Panc1 (cell line): Measurements from ENCODE around the gene CAPN11. TPM values are rescaled to one million over a fixed set of nuclear protein-coding genes. Genes with fewer than 3 reads are reported as not detected.

ENCODE experiments used
- ATAC-seq: fragments of 200-7000 bp; cut with Tn5 transposase; 2 replicates; pipeline ENCODE4 v1.9.1; 2020; ENCODE audit warnings: mild to moderate bottlenecking, moderate library complexity
- BruUV-seq: library from RNA; stranded (reverse); fragments of 400-500 nt; replicated peaks from 2 replicates; lab custom pipeline; 2021; lab: Mats Ljungman, UMichigan
- CTCF ChIA-PET: fragments of 300-600 bp; sonication (Branson Sonifier 250); formaldehyde crosslinking; loops from one replicate; lab custom pipeline; 2022; ENCODE audit warnings: antibody characterized with exemption; lab: Charles Lee
- POLR2A ChIA-PET: fragments of 300-600 bp; sonication (Branson Sonifier 250); formaldehyde crosslinking; loops from one replicate; lab custom pipeline; 2022; ENCODE audit warnings: antibody characterized with exemption; lab: Charles Lee
- DNase-seq: peaks from one replicate; pipeline ENCODE4 v3.0.0-alpha.2; 2010; ENCODE audit warnings: low read depth, low spot score
- H3K27ac ChIP-seq: 2 replicates; pipeline ENCODE4 v1.5.1; 2011; ENCODE audit warnings: mild to moderate bottlenecking, low read length, inconsistent platforms
- H3K27me3 ChIP-seq: fragments of 200-500 bp; sonication (Bioruptor generic); 2 replicates; pipeline ENCODE4 v1.6.0; 2014; ENCODE audit warnings: low read length, inconsistent platforms; ENCODE audit not compliant: control insufficient read depth, insufficient read depth
- H3K36me3 ChIP-seq: fragments of 200-500 bp; sonication (Bioruptor generic); 2 replicates; pipeline ENCODE4 v1.5.1; 2014; ENCODE audit warnings: inconsistent platforms, mild to moderate bottlenecking, low read length, moderate library complexity; ENCODE audit not compliant: control insufficient read depth, insufficient read depth
- H3K4me1 ChIP-seq: 2 replicates; pipeline ENCODE4 v1.5.1; 2011; ENCODE audit warnings: inconsistent platforms, mild to moderate bottlenecking, low read length, moderate library complexity; ENCODE audit not compliant: control insufficient read depth, insufficient read depth
- H3K4me3 ChIP-seq, 2 experiments: 2 replicates each; pipeline ENCODE4 v1.5.1; 2011 to 2012; ENCODE audit warnings: low read depth in 2 of 2, low read length in 2 of 2, mild to moderate bottlenecking in 2 of 2, inconsistent platforms in 1 of 2, moderate library complexity in 1 of 2
- H3K9me3 ChIP-seq: fragments of 200-500 bp; sonication (Bioruptor generic); 2 replicates; pipeline ENCODE4 v1.5.1; 2014; ENCODE audit warnings: low read depth, mild to moderate bottlenecking, inconsistent platforms, low read length, moderate library complexity; ENCODE audit not compliant: control insufficient read depth, insufficient read depth
- CTCF ChIP-seq: fragments of 450-650 bp; IDR thresholded peaks from 2 replicates; pipeline ENCODE4 v1.5.1; 2017; ENCODE audit warnings: mild to moderate bottlenecking
- REST ChIP-seq, 2 experiments: IDR thresholded peaks; 2 replicates each; pipeline ENCODE4 v1.6.1; 2011 to 2012; ENCODE audit warnings: low read depth in 2 of 2, control low read depth in 1 of 2, low read length in 1 of 2, mild to moderate bottlenecking in 1 of 2, moderate library complexity in 1 of 2; ENCODE audit not compliant: insufficient read depth in 1 of 2
- SIN3A ChIP-seq: IDR thresholded peaks from 2 replicates; pipeline ENCODE4 v1.6.1; 2012; ENCODE audit warnings: low read depth, mild to moderate bottlenecking, low read length, moderate library complexity, borderline replicate concordance; ENCODE audit not compliant: insufficient read depth
- TCF7L2 ChIP-seq: IDR thresholded peaks from 2 replicates; pipeline ENCODE4 v1.6.1; 2011; ENCODE audit warnings: mild to moderate bottlenecking, low read depth, low read length, inconsistent platforms
- in situ Hi-C: cut with HindIII; loops from 2 replicates; pipeline ENCODE4 v1.10.0; 2016; ENCODE audit warnings: low sequenced_read_pairs, low pct_unique_long_range_greater_than_20kb
- intact Hi-C: fragments of 100-400 bp; cut with micrococcal nuclease; formaldehyde crosslinking; loops from one replicate; pipeline ENCODE4 v1.10.0; 2022; ENCODE audit not compliant: unreplicated experiment
- total RNA-seq: library from RNA; stranded (reverse); gene quantifications from one replicate; pipeline ENCODE4 v1.2.1, GENCODE V29; 2021; ENCODE audit not compliant: unreplicated experiment

Gene CAPN11
- total RNA-seq, 1 experiment from 2014 or later: 1.2 TPM

GRCh38 chr6:44211284-44211683 lies 52.7 kb downstream of the CAPN11 start:
- peaks cover 3% of the 10 kb centered on the region for H3K4me1 ChIP-seq
- intact Hi-C loops (no loop called here), in situ Hi-C loops (no loop called here)
- H3K36me3 ChIP-seq: no peaks in the 10 kb centered on the region
- no peaks in the 10 kb centered on the region for H3K27me3 ChIP-seq
- DNase-seq (no peak), ATAC-seq (no peak)
- H3K4me3 ChIP-seq: no peak overlapping the region
- ChIA-PET POLR2A (no interaction called here), CTCF (no interaction called here)
- TF ChIP-seq TCF7L2 (no peak), CTCF (no peak), REST (IDR thresholded peaks at IDR 0.05; ENCODE audit: insufficient read depth in 1 of 2, low read depth in 2 of 2, low read length in 1 of 2) (no peak)
- no peak overlapping the region for H3K27ac ChIP-seq
- BruUV-seq: no TSS peak
- no peaks in the 10 kb centered on the region for H3K9me3 ChIP-seq

- ChIA-PET CTCF (no interaction called here), POLR2A (interaction anchor here (0.5 kb wide), 1 partner anchor 24 kb away, joined by 7 read pairs; no protein-coding TSS in a partner anchor)
- peaks cover 26% of the 10 kb centered on the region for H3K4me1 ChIP-seq
- DNase-seq (no peak), ATAC-seq (no peak)
- no peak overlapping the region for H3K27ac ChIP-seq
- no peaks in the 10 kb centered on the region for H3K36me3 ChIP-seq
- in situ Hi-C loops: no loop called here
- H3K27me3 ChIP-seq: no peaks in the 10 kb centered on the region
- no TSS peak for BruUV-seq
- no peaks in the 10 kb centered on the region for H3K9me3 ChIP-seq
- TF ChIP-seq CTCF (no peak), TCF7L2 (no peak), SIN3A (no peak)
- intact Hi-C loops: no loop called here
- H3K4me3 ChIP-seq: no peak overlapping the region
Observed at GRCh38 chr6:44214307-44214706, 55.7 kb downstream of the CAPN11 start.
